H1 (cell line): Measurements from ENCODE around the gene CDK19. TPM values are rescaled to one million over a fixed set of nuclear protein-coding genes. Genes with fewer than 3 reads are reported as not detected.

ENCODE experiments used
- CTCF ChIA-PET: fragments of 300-600 bp; sonication (Branson Sonifier 250); formaldehyde crosslinking; loops from one replicate; lab custom pipeline; 2021; ENCODE audit not compliant: partially characterized antibody; lab: Charles Lee
- POLR2A ChIA-PET: fragments of 300-600 bp; sonication (Branson Sonifier 250); formaldehyde crosslinking; loops from one replicate; lab custom pipeline; 2021; ENCODE audit warnings: inconsistent platforms; ENCODE audit not compliant: partially characterized antibody; lab: Charles Lee
- DNase-seq, 2 experiments: peaks; one replicate each; pipeline versions ENCODE4 v3.0.0 to v3.0.0-alpha.2; 2010 to 2022; ENCODE audit warnings: low spot score in 2 of 2, low read depth in 1 of 2, mixed read lengths in 1 of 2
- FAIRE-seq: peaks from 2 replicates; lab custom pipeline; 2011; peaks lifted over from hg19 to GRCh38; lab: Jason Lieb, UNC
- H2AFZ ChIP-seq: 2 replicates; pipeline ENCODE4 v1.8.1; 2012; ENCODE audit warnings: low read length, inconsistent platforms
- H2AK5ac ChIP-seq: 2 replicates; pipeline ENCODE4 v1.6.1; 2013; ENCODE audit warnings: low read depth, low read length
- H2BK120ac ChIP-seq: replicated peaks from 2 replicates; pipeline ENCODE3; 2013; ENCODE audit warnings: low read depth, low read length, inconsistent platforms
- H2BK12ac ChIP-seq: 2 replicates; pipeline ENCODE4 v1.6.1; 2013; ENCODE audit warnings: low read depth, low read length
- H2BK15ac ChIP-seq: 2 replicates; pipeline ENCODE4 v1.6.1; 2013; ENCODE audit warnings: low read length
- H2BK20ac ChIP-seq: 2 replicates; pipeline ENCODE4 v1.6.1; 2013; ENCODE audit warnings: low read length
- H2BK5ac ChIP-seq: 2 replicates; pipeline ENCODE4 v1.6.1; 2013; ENCODE audit warnings: low read depth, low read length
- H3K14ac ChIP-seq: 2 replicates; pipeline ENCODE4 v1.6.1; 2013; ENCODE audit warnings: inconsistent platforms; ENCODE audit not compliant: insufficient read length
- H3K18ac ChIP-seq: 2 replicates; pipeline ENCODE4 v1.6.1; 2013; ENCODE audit warnings: low read length; ENCODE audit errors: extremely low read depth
- H3K23ac ChIP-seq: 2 replicates; pipeline ENCODE4 v1.6.1; 2013; ENCODE audit warnings: inconsistent platforms; ENCODE audit not compliant: insufficient read length
- H3K23me2 ChIP-seq: 2 replicates; pipeline ENCODE4 v1.6.1; 2013; ENCODE audit warnings: low read depth, low read length
- H3K27ac ChIP-seq: 2 replicates; pipeline ENCODE4 v1.6.1; 2011; ENCODE audit warnings: low read depth, low read length, inconsistent platforms
- H3K27me3 ChIP-seq, 4 experiments: replicated peaks in 1 of 4; 1 replicate in 1 of 4; 2 replicates in 3 of 4; pipeline versions ENCODE4 v1.6.1 to v1.8.1; 2011 to 2013; ENCODE audit warnings: low read length in 3 of 4, mild to moderate bottlenecking in 3 of 4, inconsistent platforms in 2 of 4, mixed read lengths in 2 of 4, moderate library complexity in 1 of 4; ENCODE audit not compliant: control insufficient read depth in 3 of 4, insufficient read depth in 3 of 4; ENCODE audit errors: extremely low read depth in 1 of 4
- H3K36me3 ChIP-seq, 4 experiments: 2 replicates each; pipeline versions ENCODE4 v1.6.1 to v1.8.1; 2011 to 2013; ENCODE audit warnings: mild to moderate bottlenecking in 4 of 4, low read length in 3 of 4, moderate library complexity in 2 of 4, control low read depth in 1 of 4, inconsistent platforms in 1 of 4; ENCODE audit not compliant: insufficient read depth in 4 of 4, control insufficient read depth in 2 of 4
- H3K4ac ChIP-seq: replicated peaks from 2 replicates; pipeline ENCODE3; 2013; ENCODE audit warnings: low read length, low read depth, mixed read lengths, inconsistent platforms; ENCODE audit not compliant: insufficient read length
- H3K4me1 ChIP-seq, 4 experiments: replicated peaks in 1 of 4; 1 replicate in 1 of 4; 2 replicates in 3 of 4; pipeline versions ENCODE4 v1.6.1 to v1.8.1; 2011 to 2013; ENCODE audit warnings: low read length in 3 of 4, inconsistent platforms in 2 of 4, mixed read lengths in 1 of 4; ENCODE audit not compliant: insufficient read depth in 4 of 4, control insufficient read depth in 3 of 4
- H3K4me2 ChIP-seq, 2 experiments: 2 replicates each; pipeline versions ENCODE4 v1.6.1 to v1.8.1; 2011 to 2013; ENCODE audit warnings: low read depth in 2 of 2, low read length in 2 of 2, control low read depth in 1 of 2, inconsistent platforms in 1 of 2, mild to moderate bottlenecking in 1 of 2; ENCODE audit not compliant: insufficient read depth in 1 of 2
- H3K4me3 ChIP-seq, 4 experiments: fragments of 200-600, 300-600 bp in 1 of 4; sonication (generic), shearing (Covaris generic), sonication (Bioruptor Twin) in 1 of 4; 2 replicates each; pipeline versions ENCODE4 v1.5.1 to v1.8.1; 2011 to 2016; ENCODE audit warnings: low read length in 4 of 4, low read depth in 3 of 4, control low read depth in 2 of 4, inconsistent platforms in 2 of 4, mild to moderate bottlenecking in 2 of 4, mixed read lengths in 1 of 4, moderate library complexity in 1 of 4; ENCODE audit not compliant: insufficient read depth in 2 of 4; ENCODE audit errors: extremely low read depth in 1 of 4
- H3K56ac ChIP-seq: replicated peaks from 2 replicates; pipeline ENCODE3; 2013; ENCODE audit warnings: low read depth, mild to moderate bottlenecking, mixed read lengths, low read length, inconsistent platforms; ENCODE audit not compliant: insufficient read length
- H3K79me1 ChIP-seq: 2 replicates; pipeline ENCODE4 v1.6.1; 2013; ENCODE audit warnings: low read depth, low read length, control low read depth
- H3K79me2 ChIP-seq, 2 experiments: 2 replicates each; pipeline versions ENCODE4 v1.6.1 to v1.8.1; 2012 to 2013; ENCODE audit warnings: low read length in 2 of 2, mild to moderate bottlenecking in 2 of 2, inconsistent platforms in 1 of 2; ENCODE audit not compliant: insufficient read depth in 2 of 2, control insufficient read depth in 1 of 2
- H3K9ac ChIP-seq, 4 experiments: replicated peaks in 1 of 4; 1 replicate in 1 of 4; 2 replicates in 3 of 4; pipeline versions ENCODE4 v1.6.1 to v1.8.1; 2011 to 2013; ENCODE audit warnings: low read depth in 3 of 4, low read length in 3 of 4, control low read depth in 2 of 4, mild to moderate bottlenecking in 2 of 4, moderate library complexity in 2 of 4, inconsistent platforms in 1 of 4; ENCODE audit errors: extremely low read depth in 1 of 4
- H3K9me3 ChIP-seq, 2 experiments: 2 replicates each; pipeline versions ENCODE4 v1.6.1 to v1.8.1; 2012 to 2013; ENCODE audit warnings: mild to moderate bottlenecking in 2 of 2, moderate library complexity in 2 of 2, control low read depth in 1 of 2, inconsistent platforms in 1 of 2, low read depth in 1 of 2, low read length in 1 of 2, mixed read lengths in 1 of 2; ENCODE audit not compliant: insufficient read depth in 2 of 2
- H4K20me1 ChIP-seq, 2 experiments: replicated peaks in 1 of 2; 2 replicates each; pipeline versions ENCODE3 to v1.8.1; 2011 to 2013; ENCODE audit warnings: inconsistent platforms in 2 of 2, low read length in 2 of 2, mild to moderate bottlenecking in 1 of 2; ENCODE audit not compliant: insufficient read depth in 2 of 2, control insufficient read depth in 1 of 2
- H4K5ac ChIP-seq: 2 replicates; pipeline ENCODE4 v1.6.1; 2013; ENCODE audit warnings: low read length, low read depth, mixed read lengths, inconsistent platforms; ENCODE audit not compliant: insufficient read length
- H4K8ac ChIP-seq: 2 replicates; pipeline ENCODE4 v1.8.0; 2013; ENCODE audit warnings: mild to moderate bottlenecking, moderate library complexity, low read length, inconsistent platforms; ENCODE audit not compliant: insufficient read depth; ENCODE audit errors: extremely low read depth
- H4K91ac ChIP-seq: replicated peaks from 2 replicates; pipeline ENCODE3; 2013; ENCODE audit warnings: low read length, mixed read lengths, inconsistent platforms; ENCODE audit not compliant: insufficient read length
- ASH2L ChIP-seq: fragments of 200-600, 300-600 bp; sonication (generic); IDR thresholded peaks from one replicate; pipeline ENCODE4 v1.7.1; 2017; ENCODE audit warnings: low read length
- BACH1 ChIP-seq: IDR thresholded peaks from 2 replicates; pipeline ENCODE4 v1.6.1; 2012; ENCODE audit warnings: low read length, improper control_type of control experiment
- CHD2 ChIP-seq: IDR thresholded peaks from 2 replicates; pipeline ENCODE4 v1.6.1; 2012; ENCODE audit warnings: low read length, improper control_type of control experiment
- JUND ChIP-seq: IDR thresholded peaks from 2 replicates; pipeline ENCODE4 v1.6.1; 2011; ENCODE audit warnings: mild to moderate bottlenecking, improper control_type of control experiment, low read length
- NRF1 ChIP-seq: IDR thresholded peaks from 2 replicates; pipeline ENCODE4 v1.6.1; 2011; ENCODE audit warnings: mild to moderate bottlenecking, low read depth, low read length, improper control_type of control experiment
- PHF8 ChIP-seq: fragments of 200-600 bp; sonication (generic); conservative IDR thresholded peaks from 2 replicates; pipeline ENCODE4 v1.7.1; 2012; ENCODE audit warnings: low read depth, mild to moderate bottlenecking, inconsistent platforms, low read length, moderate library complexity
- RBBP5 ChIP-seq: IDR thresholded peaks from 2 replicates; pipeline ENCODE4 v1.7.1; 2012; ENCODE audit warnings: low read depth, mild to moderate bottlenecking, inconsistent platforms, low read length, moderate library complexity, borderline replicate concordance
- RXRA ChIP-seq: IDR thresholded peaks from 2 replicates; pipeline ENCODE4 v1.6.1; 2011; ENCODE audit warnings: low read depth, mild to moderate bottlenecking, low read length, moderate library complexity; ENCODE audit not compliant: insufficient read depth
- SP2 ChIP-seq: IDR thresholded peaks from 2 replicates; pipeline ENCODE4 v1.6.1; 2012; ENCODE audit warnings: mild to moderate bottlenecking, low read length, inconsistent platforms
- SP4 ChIP-seq: IDR thresholded peaks from 2 replicates; pipeline ENCODE4 v1.6.1; 2012; ENCODE audit warnings: low read length, inconsistent platforms
- WGBS, 2 experiments: shearing (Covaris generic) in 1 of 2; methylation state at CpG; one replicate each; pipeline versions ENCODE4 v1.1.6 to v1.1.7; 2013 to 2015; ENCODE audit warnings: low lambda C conversion rate in 2 of 2, mixed read lengths in 2 of 2, inconsistent platforms in 1 of 2, low coverage in 1 of 2, missing lambda C conversion rate in 1 of 2; ENCODE audit not compliant: insufficient replicate concordance in 2 of 2, insufficient coverage in 1 of 2, insufficient read length in 1 of 2; ENCODE audit errors: extremely low coverage in 1 of 2, missing lambda C conversion rate in 1 of 2; 5-methylcytosine and 5-hydroxymethylcytosine counted together
- polyA plus RNA-seq, 7 experiments: library from polyadenylated mRNA; depleted of rRNA in 3 of 7; stranded (reverse) in 5 of 7; unstranded in 2 of 7; fragments of >200 nt in 5 of 7; fragments of 200-250 nt in 2 of 7; gene quantifications; 1 replicate in 5 of 7; 2 replicates in 1 of 7; 4 replicates in 1 of 7; pipeline versions ENCODE4 v1.2.1 to v1.2.3, GENCODE V29; 2011 to 2013; ENCODE audit warnings: missing spikeins in 2 of 7, mixed read lengths in 2 of 7
- total RNA-seq: library from RNA; stranded (reverse); fragmentation: NEBNext Ultra II Directional; extraction: Animal tissue kit (Norgen Biotek cat#: 25700); gene quantifications from 2 replicates; pipeline ENCODE4 v1.2.1, GENCODE V29; 2021
- TF ChIP-seq, protein P1 (sequence below): IDR thresholded peaks from 2 replicates; pipeline ENCODE4 v1.6.1; 2012; ENCODE audit warnings: inconsistent platforms

Gene CDK19
- total and polyA plus RNA-seq, 2 of the 8 experiments (the other 6 are each of a cell fraction or from before 2014, with no cell fraction given): 4.9 to 12.6 TPM

DNA sequence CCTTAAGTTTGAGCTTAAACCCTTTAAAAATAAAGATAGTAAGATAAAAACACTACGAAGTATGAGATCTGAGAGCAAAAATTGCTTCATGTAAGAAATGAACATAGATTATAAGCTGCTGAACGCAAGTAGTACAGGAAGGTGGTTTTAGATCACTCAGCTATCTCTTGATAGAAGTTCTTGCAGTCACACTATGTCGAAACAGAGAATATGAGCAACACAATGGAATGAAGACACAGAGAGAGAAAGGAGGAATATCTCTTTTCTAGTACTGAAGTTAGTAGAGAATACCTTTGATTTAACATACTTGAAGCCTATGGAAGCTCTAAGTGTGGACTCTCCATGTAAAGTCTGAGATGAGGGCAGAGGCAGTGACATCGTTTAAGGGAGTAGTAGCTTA is 162.7 kb downstream of the CDK19 start:
- POLR2A ChIA-PET: interaction anchor here (1.2 kb wide), 1 partner anchor 8 kb away, joined by 3 read pairs; no protein-coding TSS in a partner anchor
- Histone ChIP-seq H4K8ac (no peak overlapping the region), H3K4me3 (no peak overlapping the region), H2BK5ac (no peak overlapping the region), H2AFZ (no peak overlapping the region)
- CTCF ChIA-PET: interaction anchor here (0.6 to 1.4 kb wide), 4 partner anchors 11 to 261 kb away, joined by 3 read pairs; no protein-coding TSS in a partner anchor
- no peak for TF ChIP-seq CHD2
- TF ChIP-seq RXRA: no peak
- no peak for TF ChIP-seq RBBP5
- no peak for TF ChIP-seq BACH1
- no peak for TF ChIP-seq SP4
- TF ChIP-seq, protein P1, sequence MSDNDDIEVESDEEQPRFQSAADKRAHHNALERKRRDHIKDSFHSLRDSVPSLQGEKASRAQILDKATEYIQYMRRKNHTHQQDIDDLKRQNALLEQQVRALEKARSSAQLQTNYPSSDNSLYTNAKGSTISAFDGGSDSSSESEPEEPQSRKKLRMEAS: no peak
- TF ChIP-seq SP2: no peak
- TF ChIP-seq JUND: no peak
- TF ChIP-seq NRF1: no peak
- TF ChIP-seq ASH2L: no peak
- TF ChIP-seq PHF8: no peak
- TF ChIP-seq, all 59 proteins: peak for 0
- H3K9me3 ChIP-seq: no peaks in the 10 kb centered on the region
- no peak overlapping the region for H2BK15ac ChIP-seq
- H4K20me1 ChIP-seq: no peaks in the 10 kb centered on the region
- H2BK20ac ChIP-seq: no peak overlapping the region
- H3K79me2 ChIP-seq: no peaks in the 10 kb centered on the region
- H2BK120ac ChIP-seq: no peak overlapping the region
- H3K23ac ChIP-seq: no peak overlapping the region
- no peaks in the 10 kb centered on the region for H3K79me1 ChIP-seq
- H2AK5ac ChIP-seq: no peak overlapping the region
- no peak overlapping the region for H3K27ac ChIP-seq
- no peak overlapping the region for H3K4me2 ChIP-seq
- FAIRE-seq: no peak
- H3K4ac ChIP-seq: no peak overlapping the region
- H3K23me2 ChIP-seq: no peaks in the 10 kb centered on the region
- peaks cover 0 to 5% (median 0%) of the 10 kb centered on the region in 4 experiments; a peak in 3 of 7 replicates for H3K4me1 ChIP-seq
- DNase-seq: no peak
- WGBS, 2 experiments: 91% methylated on average over 4 of the region's 4 CpGs; no CpG with 5 or more reads in 1 of the 2 experiments
- no peak overlapping the region for H2BK12ac ChIP-seq
- no peaks in the 10 kb centered on the region for H3K36me3 ChIP-seq
- no peak overlapping the region for H3K14ac ChIP-seq
- no peak overlapping the region for H3K18ac ChIP-seq
- no peak overlapping the region for H4K5ac ChIP-seq
- H3K56ac ChIP-seq: no peak overlapping the region
- no peak overlapping the region for H3K9ac ChIP-seq
- H4K91ac ChIP-seq: no peak overlapping the region
- H3K27me3 ChIP-seq: no peaks in the 10 kb centered on the region
